ENCODE measurements around the gene KCNJ10. TPM values are rescaled to one million over a fixed set of nuclear protein-coding genes. Genes with fewer than 3 reads are reported as not detected.

Gene KCNJ10
- total RNA-seq, 6 experiments from 2014 or later, result 0.23 to 3.1 (median 0.31) TPM; not detected in 1

GRCh38 chr1:160009081-160009480 is 60.9 kb downstream of the KCNJ10 start:
- Histone ChIP-seq H3K27ac (no peak overlapping the region), H3K36me3 (no peaks in the 10 kb centered on the region), H3K9me3 (no peaks in the 10 kb centered on the region), H3K4me1 (peaks cover 0 to 4% (median 0%) of the 10 kb centered on the region in 4 donors), H3K27me3 (no peaks in the 10 kb centered on the region), H3K4me3 (no peak overlapping the region)
- DNase-seq (no peak), ATAC-seq (no peak)
- TF ChIP-seq POLR2A (IDR thresholded peaks at IDR 0.05) (no peak), CTCF (IDR thresholded peaks at IDR 0.05) (no peak)
- intact Hi-C loops (cut with DNase I), result loop anchor here in 1 of 2 donors (5.0 kb wide), 1 partner anchor 117 kb away; no protein-coding TSS in a partner anchor
- WGBS (ENCODE audit: insufficient coverage, low coverage, low lambda C conversion rate, missing lambda C conversion rate), result 19% methylated on average over 2 of the region's 2 CpGs

GRCh38 chr1:160007577-160008200 is 62.3 kb downstream of the KCNJ10 start:
- H3K4me1 ChIP-seq, result peaks cover 0 to 4% (median 0%) of the 10 kb centered on the region in 4 donors
- no peaks in the 10 kb centered on the region for H3K9me3 ChIP-seq
- no peaks in the 10 kb centered on the region for H3K27me3 ChIP-seq
- 69% methylated on average over 3 of the region's 3 CpGs for WGBS (ENCODE audit: insufficient coverage, low coverage, low lambda C conversion rate, missing lambda C conversion rate)
- TF ChIP-seq POLR2A (IDR thresholded peaks at IDR 0.05) (no peak), CTCF (IDR thresholded peaks at IDR 0.05) (peak; percentile 75 to 83 (median 78))
- no peak overlapping the region for H3K27ac ChIP-seq
- no peaks in the 10 kb centered on the region for H3K36me3 ChIP-seq
- no peak for DNase-seq
- peak in 3 of 4 donors; percentile 47 to 60 (median 56) for ATAC-seq
- intact Hi-C loops (cut with DNase I), result loop anchor here in 1 of 2 donors (5.0 kb wide), 1 partner anchor 115 kb away; no protein-coding TSS in a partner anchor
- no peak overlapping the region for H3K4me3 ChIP-seq

- intact Hi-C loops (cut with DNase I), result loop anchor here in 1 of 2 donors (5.0 kb wide), 1 partner anchor 114 kb away; no protein-coding TSS in a partner anchor
- Histone ChIP-seq H3K27ac (no peak overlapping the region), H3K36me3 (no peaks in the 10 kb centered on the region), H3K4me1 (peaks cover 0 to 4% (median 0%) of the 10 kb centered on the region in 4 donors), H3K27me3 (no peaks in the 10 kb centered on the region), H3K9me3 (no peaks in the 10 kb centered on the region), H3K4me3 (no peak overlapping the region)
- ATAC-seq (peak; percentile 88 to 95 (median 92)), DNase-seq (peak; percentile 77 to 79 (median 78))
- TF ChIP-seq POLR2A (IDR thresholded peaks at IDR 0.05) (no peak), CTCF (IDR thresholded peaks at IDR 0.05) (peak; percentile 79 to 95 (median 91))
- WGBS (ENCODE audit: insufficient coverage, low coverage, low lambda C conversion rate, missing lambda C conversion rate), result 18% methylated on average over 5 of the region's 5 CpGs
These were observed 63.5 kb downstream of the KCNJ10 start for GRCh38 chr1:160006312-160006940.

- Histone ChIP-seq H3K27me3 (no peaks in the 10 kb centered on the region), H3K27ac (no peak overlapping the region), H3K36me3 (no peaks in the 10 kb centered on the region), H3K9me3 (no peaks in the 10 kb centered on the region), H3K4me1 (peaks cover 0 to 4% (median 0%) of the 10 kb centered on the region in 4 donors), H3K4me3 (no peak overlapping the region)
- DNase-seq (no peak), ATAC-seq (no peak)
- intact Hi-C loops (cut with DNase I), result loop anchor here in 1 of 2 donors (5.0 kb wide), 1 partner anchor 113 kb away; no protein-coding TSS in a partner anchor
- WGBS (ENCODE audit: insufficient coverage, low coverage, low lambda C conversion rate, missing lambda C conversion rate), result 61% methylated on average over 2 of the region's 4 CpGs
- TF ChIP-seq POLR2A (IDR thresholded peaks at IDR 0.05), result no peak
- TF ChIP-seq CTCF (IDR thresholded peaks at IDR 0.05), result no peak
These were observed 64.9 kb downstream of the KCNJ10 start for GRCh38 chr1:160005070-160005469.

All from right lobe of liver (tissue), 6 donors.